GM18505 (cell line): ENCODE data around the gene EOLA2.
"Not testable (repeated sequence)": the region's sequence is repeated elsewhere in the genome, so short reads cannot be mapped to it uniquely, and the experiment has no call there.

ENCODE experiments used
- ATAC-seq: cut with Tn5 transposase; IDR thresholded peaks from one replicate; pipeline ENCODE4 v1.9.1; 2021; ENCODE audit not compliant: unreplicated experiment
- POLR2A ChIP-seq: IDR thresholded peaks from 4 replicates; pipeline ENCODE4 v1.6.1; 2011; ENCODE audit warnings: borderline replicate concordance; ENCODE audit not compliant: insufficient read depth, insufficient read length; ENCODE audit errors: extremely low read depth

EOLA2 gene

DNA sequence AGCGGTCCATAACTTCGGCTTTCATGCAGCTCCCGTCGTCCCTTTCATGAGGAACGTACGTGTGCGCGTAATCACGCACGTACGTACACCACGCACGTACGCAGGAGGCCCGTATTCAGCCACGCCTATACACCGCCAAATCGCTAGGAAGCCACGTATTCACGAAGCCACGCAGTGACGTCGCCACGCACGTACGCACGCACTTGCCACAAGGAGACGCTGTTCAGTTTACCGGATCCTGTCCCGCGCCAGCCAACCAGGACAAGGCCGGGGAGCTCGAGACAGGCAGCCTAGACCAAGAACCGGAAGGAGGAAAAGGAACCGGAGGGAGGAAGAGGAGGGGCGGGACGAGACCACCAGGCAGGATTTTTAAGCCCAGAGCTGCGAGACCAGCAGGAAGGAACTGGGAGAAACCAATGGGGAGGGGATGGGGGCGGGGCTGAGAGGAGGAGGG lies at the start of gene EOLA2:
Gene EOLA2 (minus strand): TSS at position 65 of the 454 bp plus-strand sequence. CDS start 4,617 bp downstream, outside the sequence.
- peak; percentile 58 for ATAC-seq
- TF ChIP-seq POLR2A = peak; percentile 74

DNA sequence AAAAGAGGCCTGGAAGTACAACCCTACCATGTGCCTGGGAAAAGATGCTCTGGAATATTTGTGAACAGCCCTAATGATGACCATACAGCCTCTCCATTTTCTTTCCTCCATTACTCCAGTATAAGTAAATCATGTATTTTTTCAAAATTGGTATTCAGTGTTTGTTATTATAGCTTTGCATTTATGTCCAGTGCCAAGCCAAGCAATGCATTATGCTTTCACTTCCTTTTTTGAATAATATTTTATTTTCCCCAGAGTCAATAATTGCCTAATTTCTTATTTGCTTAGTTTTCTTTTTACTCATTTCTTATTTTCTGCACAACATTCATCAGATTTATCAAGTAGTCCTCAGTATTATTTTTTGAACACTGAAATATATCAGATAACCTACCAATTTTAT lies 49.3 kb upstream of the EOLA2 start:
- no peak for TF ChIP-seq POLR2A
- no peak for ATAC-seq

DNA sequence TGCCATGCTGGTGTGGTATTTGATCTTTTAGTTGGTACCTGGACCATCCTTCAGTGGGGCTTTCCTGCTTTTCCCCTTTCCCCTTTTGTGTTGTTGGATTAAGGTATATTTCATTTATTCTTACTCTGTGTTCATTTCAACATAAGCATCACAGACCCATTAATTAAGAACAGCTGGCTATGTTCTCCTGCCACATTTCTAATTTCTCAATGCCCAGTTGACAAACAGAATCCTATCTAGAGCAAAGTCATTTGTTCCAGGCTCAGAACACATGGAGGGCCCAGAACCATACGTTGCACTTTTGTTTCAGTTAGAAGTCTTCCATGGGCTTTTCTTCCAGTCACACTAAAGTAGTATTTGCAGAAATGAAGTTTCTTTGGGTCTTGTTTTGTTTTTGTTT lies 46.1 kb upstream of the EOLA2 start:
- no peak for ATAC-seq
- no peak for TF ChIP-seq POLR2A

GRCh38 chrX:149982310-149982709 lies 44.0 kb upstream of the EOLA2 start:
- no peak for TF ChIP-seq POLR2A
- no peak for ATAC-seq

DNA sequence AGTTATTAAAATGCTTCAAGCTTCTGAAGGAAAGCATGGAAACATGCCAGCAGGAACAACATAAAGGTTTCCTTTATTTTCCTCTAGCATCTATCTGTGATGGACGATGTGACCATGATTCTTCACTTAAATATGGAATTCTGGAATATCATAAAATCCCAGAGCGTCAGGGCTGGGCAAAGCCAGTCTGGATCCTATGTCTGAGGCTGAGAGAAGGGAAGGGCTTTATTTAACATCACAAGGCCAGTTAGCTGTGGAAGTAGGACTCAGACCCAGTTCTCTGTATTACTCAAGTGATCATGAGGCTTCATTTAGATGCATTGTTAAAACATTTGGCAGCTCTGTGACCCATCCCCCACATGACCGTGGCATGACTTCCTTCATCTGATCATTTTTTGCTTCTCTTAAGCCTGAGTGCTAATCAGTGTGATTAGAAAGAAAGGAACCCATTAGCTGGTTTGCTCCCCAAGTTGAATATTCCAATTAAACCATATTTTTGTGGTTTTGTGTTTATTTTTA lies 40.9 kb upstream of the EOLA2 start:
- no peak for ATAC-seq

DNA sequence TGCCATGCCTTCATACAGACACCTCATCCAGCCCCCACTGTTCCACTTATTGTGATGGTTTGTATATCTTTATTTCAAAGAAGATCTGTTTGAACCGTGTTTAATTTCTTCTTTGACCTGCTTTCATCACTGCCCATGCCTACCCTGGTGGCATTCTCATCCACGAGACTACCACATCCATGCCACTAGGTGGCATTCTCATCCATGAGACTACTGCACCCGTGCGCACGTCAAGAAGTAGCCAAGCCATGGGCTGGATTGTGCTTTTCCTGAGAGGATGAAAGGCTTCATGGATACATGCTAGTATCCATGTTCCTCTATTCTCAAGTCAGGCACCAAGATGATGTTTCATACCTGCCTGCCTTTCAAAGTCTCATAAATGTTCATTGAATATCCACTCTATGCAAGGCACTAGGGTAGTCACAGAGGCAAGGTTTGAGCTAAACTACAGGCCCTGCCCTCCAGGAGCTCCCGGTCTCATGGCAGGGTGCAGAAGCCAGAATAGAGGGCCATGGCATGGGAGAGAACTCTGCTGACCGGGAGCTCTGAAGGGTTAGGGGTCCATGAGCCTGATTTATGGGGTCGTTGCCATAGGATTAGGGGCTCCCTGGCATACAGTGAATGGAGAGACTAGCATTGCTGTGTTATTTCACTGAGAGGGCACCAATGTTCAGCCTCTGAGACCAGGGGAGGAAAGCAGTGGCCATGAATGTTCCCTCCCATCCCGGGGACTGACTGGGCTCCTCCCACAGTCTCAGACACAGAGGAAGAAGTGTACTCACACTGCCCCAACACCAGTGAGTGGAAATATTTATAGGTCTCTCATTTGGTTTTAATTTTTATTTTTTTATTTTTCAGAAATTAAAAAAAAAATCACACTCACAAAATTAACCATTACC lies 24.8 kb upstream of the EOLA2 start:
- peak; percentile 91 for ATAC-seq
- no peak for TF ChIP-seq POLR2A

More for the DNA sequence above, 40.9 kb upstream of the EOLA2 start:
- no peak for TF ChIP-seq POLR2A

DNA sequence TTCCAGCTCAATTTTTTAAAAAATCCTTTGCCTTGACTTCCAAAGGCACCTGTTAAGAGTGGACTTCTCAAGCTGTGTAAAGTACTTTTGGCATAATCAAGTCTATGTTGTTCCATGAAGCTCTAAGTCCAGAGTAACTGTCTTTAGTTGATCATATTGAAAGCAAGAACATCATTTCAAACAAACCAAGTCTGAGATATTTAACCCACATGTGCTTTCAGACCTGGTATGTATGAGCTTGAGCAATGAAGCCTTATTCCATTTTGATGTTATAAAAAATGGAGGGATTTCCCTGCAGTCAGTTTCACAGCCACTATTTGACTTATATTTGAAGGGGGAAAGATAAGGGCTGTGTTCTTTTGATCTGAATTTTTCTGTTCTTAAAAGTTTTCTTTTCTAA lies 23.7 kb upstream of the EOLA2 start:
- no peak for ATAC-seq

GRCh38 chrX:149961572-149961971 lies 23.3 kb upstream of the EOLA2 start:
- ATAC-seq = no peak
- no peak for TF ChIP-seq POLR2A

More for the DNA sequence above, 23.7 kb upstream of the EOLA2 start:
- TF ChIP-seq POLR2A = no peak

- ATAC-seq = no peak
- TF ChIP-seq POLR2A = no peak
Measured at GRCh38 chrX:149950681-149951080, 12.4 kb upstream of the EOLA2 start.

GRCh38 chrX:149949743-149950436 lies 11.6 kb upstream of the EOLA2 start:
- TF ChIP-seq POLR2A = no peak
- no peak for ATAC-seq

DNA sequence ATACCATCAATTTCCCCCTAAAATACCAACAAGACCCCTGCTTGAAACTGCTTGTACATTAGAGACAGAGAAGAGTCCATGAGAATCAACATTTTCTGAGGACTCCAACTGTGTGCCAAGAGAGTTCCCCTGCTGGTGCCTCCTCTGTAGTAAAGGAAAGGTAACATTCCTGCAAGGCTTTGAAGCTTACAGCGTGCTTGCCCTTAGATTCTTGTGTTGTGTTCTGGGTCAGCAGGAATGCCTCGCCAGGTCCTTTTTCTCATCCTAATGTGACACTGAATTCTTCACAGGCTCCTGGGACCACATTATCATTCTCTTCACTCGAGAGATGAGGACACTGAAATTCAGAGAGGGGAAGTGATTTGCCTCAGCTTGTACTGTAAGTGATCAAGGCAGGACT lies 9.7 kb upstream of the EOLA2 start:
- no peak for ATAC-seq
- no peak for TF ChIP-seq POLR2A

GRCh38 chrX:149946932-149947331 lies 8.6 kb upstream of the EOLA2 start:
- ATAC-seq = not testable (repeated sequence)

- ATAC-seq = not testable (repeated sequence)
Measured at GRCh38 chrX:149945820-149946219, 7.5 kb upstream of the EOLA2 start.

DNA sequence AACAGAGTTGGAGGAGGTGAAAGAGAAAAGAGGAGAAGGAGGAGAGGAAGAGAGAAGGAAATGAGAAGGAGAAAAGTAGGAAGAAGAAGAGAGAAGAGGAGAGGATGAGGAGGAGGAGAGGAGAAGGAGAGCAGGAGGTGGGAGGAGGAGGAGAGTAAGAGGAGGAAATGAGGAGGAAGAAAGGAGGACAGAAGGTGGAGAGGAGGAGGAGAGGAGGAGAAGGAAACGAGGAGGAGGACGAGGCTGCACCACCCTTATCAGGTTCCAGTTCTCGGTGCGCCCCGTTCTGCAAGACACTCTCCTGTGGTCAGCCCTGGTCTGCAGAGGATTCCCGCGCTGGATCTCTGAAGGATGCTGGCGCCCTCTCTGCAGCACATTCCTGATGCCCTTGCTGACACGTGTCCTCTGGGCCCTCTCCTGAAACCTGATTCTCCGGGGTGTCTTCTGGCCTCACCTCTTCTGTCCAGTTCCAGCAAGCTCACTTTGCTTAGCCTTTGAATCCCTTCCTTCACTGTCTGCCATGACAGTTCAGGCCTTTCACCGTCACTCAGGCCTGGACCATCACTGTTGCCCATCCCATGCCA lies 6.9 kb upstream of the EOLA2 start:
- ATAC-seq = not testable (repeated sequence)

DNA sequence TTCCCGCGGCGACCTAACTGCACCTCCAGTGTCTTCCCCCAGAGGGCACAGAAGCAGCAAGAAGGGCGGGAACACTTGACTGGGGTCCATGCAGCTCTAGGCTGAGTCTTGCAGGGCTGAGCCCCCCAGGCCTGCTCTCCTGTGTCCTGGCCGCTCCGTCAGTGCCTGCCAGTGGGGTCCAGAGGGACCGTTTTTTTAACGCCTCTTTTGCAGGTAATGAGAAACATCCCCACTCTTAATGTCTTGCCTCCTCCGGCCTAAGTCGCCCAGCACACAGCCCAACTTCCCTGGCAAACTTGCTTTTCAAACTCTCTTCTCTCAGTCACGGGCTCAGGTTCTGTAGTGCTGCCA lies 2.4 kb upstream of the EOLA2 start:
- not testable (repeated sequence) for ATAC-seq
